GM19455 (cell line): ENCODE data around the gene IL16.

Experiments used
- ATAC-seq: cut with Tn5 transposase; IDR thresholded peaks from one replicate; pipeline ENCODE4 v1.9.1; 2021; ENCODE audit not compliant: unreplicated experiment

Gene IL16

GRCh38 chr15:81174125-81174791 is 22.4 kb upstream of the IL16 start:
- no peak for ATAC-seq

- ATAC-seq, result no peak
Observed at GRCh38 chr15:81174792-81175327, 21.8 kb upstream of the IL16 start.

DNA sequence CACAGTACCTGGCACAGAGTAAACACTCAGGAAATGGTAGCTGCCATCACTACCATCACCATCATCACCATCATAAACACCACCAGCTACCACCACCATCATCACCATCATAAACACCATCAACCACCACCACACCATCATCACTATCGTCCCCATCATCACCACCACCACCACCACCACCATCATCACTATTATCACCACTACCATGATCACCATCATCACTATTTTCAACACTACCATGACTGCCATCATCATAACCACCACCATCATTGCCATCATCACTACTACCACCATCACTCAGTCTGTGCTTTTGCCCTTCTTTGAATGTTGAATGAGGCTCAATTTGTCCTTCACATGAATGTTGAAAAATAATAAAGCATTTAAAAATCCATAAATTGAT is 21.2 kb upstream of the IL16 start:
- no peak for ATAC-seq

DNA sequence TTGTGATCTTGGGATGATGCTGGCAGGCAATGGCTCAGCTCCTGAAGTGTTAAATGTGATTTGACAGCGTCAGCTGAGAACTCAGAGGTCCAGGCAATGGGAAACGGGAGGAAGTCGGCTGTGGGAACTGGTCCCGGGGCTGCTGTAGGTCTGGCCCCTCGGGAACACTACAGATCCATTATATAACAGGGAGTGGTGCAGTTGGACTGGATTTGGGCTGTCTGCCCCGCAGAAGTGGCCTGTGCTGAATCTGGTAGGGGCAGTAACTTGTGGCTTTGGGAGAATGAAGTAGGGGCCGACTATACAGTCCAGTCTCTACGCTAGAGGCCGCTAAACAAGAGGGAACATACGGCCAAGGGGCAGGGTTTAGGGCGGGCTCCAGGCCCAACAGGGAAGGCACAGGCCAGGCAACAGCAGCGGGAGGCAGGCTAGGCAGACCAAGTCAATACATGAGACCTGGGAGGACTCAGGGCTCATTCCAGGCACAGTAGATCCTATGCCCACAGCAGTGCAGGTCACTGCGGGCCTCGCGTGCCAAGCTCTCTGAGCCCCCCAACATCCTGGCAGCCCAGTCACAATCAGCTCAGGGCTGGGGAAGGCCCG is 20.3 kb upstream of the IL16 start:
- ATAC-seq, result no peak

- no peak for ATAC-seq
Observed at GRCh38 chr15:81178365-81178764, 18.3 kb upstream of the IL16 start.

- ATAC-seq, result no peak
Observed at GRCh38 chr15:81181220-81181619, 15.5 kb upstream of the IL16 start.

DNA sequence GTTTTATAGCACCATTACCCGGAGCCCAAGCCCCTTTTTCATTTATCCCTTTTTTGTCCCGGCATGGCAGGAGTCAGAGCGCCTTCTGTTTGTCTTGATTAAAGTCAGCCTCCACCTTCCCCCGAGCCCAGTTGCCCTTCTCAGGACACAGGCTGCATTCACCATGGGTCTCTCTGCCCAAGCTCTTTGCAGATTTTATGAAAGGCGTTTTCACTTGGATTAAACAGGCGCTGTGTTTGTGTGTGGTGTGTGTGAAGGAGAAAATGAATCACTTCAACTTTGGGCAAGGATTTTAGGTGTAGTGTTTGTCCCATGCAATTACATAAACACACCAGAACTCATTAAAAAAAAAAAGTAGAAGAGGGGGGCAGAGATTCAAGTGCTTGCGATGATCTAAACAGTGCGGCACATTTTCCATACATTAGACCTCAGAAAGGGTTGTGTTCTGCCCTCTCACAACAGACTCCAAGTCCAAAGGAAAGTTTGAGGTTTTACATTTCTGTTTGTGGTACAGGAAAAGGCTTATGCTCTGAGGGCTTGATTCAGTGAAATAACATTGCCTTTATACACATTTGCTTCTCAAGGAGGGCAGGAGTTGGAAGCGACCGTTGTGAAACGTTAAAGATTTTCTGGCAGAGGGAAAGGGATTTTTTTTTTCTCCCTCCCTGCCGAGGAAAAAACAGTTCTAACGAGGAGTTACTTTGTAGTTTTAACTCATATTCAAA is 14.5 kb upstream of the IL16 start:
- no peak for ATAC-seq

DNA sequence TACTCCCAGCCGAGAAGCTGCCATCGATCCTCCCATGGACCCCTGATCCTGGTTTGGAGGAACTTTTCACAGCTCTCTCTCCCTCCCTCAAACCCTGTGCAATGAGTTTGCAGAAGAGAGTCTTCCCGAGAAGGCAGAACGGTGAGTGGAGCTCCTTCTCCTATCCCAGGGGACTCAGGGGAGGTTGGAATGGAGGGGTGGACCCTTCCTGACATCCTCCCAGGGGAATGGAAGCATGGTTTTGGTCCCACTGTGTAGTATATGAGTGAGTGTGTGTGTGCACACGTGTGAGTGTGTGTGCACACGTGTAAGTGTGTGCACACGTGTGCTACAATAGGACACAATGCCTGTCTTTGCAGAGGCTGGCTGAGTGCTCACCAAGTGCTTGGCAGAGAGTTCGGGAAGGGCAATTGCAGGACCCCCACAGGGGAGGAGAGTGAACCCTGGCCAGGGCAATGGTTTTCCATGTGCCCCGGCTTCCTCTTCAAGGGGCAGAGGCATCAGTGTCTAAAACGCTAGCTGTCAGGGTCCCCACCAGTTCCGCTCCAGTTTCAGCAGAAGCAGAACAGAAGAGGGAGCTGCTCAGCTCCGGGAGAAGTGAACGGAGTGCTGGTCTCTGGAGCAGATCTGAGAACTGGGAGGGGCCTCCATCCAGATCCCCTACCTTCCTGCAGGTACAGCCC is 13.8 kb upstream of the IL16 start:
- ATAC-seq, result no peak

DNA sequence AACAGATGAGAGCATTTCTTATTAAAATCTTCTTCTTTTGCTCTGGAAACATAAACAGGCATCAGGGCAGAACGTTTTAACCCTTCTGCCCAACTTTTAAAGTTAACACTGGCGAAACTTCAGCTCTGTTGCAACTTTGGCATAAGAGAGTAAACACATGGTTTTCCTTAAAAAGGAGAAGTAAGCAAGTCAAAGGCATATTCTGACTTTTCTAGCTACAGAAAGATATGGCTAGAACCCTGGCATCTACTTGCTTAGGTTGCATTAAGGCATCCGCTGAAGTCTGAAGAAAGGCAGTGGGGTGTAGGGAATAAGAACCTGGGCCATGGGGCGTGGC is 13.3 kb upstream of the IL16 start:
- ATAC-seq, result no peak

DNA sequence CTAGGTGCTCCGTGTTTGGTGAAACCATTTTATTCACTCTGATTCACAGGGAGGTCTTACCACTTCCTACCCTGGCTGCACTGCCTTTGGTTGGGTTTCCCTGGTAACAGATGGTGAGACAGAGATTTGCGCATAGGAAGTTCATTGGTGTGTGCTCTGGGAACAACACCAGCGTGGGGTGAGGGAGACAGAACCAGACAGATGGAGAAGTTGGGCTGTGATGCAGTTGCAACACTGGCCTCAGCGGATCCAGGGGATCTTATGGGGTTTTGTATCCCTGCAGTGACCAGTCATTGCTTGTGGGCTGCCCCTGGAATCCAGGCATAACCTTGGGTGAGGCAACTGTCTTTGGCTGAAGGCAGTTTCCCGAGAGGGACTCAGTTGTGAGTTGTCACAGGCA is 12.5 kb upstream of the IL16 start:
- ATAC-seq, result no peak

- ATAC-seq, result no peak
Observed at GRCh38 chr15:81185631-81186295, 10.9 kb upstream of the IL16 start.

DNA sequence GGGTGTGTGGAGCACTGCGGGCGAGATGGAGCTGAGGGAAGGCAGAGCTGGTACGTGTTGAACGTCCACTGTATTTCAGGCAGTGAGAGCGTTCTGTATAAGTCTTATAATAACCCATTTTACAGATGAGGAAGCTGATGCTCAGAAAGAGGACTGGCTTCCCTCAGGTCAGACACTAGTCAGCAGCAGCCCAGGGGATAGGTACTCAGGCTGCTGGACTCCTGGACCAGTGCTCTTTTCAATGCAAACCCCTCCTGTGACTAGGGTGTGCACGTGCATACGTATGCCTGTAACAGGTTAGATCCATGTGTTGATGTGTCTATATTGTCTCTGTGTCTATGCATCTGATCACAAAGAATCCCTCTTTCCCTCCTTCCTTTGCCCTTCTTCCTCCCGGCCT is 8.3 kb upstream of the IL16 start:
- no peak for ATAC-seq

DNA sequence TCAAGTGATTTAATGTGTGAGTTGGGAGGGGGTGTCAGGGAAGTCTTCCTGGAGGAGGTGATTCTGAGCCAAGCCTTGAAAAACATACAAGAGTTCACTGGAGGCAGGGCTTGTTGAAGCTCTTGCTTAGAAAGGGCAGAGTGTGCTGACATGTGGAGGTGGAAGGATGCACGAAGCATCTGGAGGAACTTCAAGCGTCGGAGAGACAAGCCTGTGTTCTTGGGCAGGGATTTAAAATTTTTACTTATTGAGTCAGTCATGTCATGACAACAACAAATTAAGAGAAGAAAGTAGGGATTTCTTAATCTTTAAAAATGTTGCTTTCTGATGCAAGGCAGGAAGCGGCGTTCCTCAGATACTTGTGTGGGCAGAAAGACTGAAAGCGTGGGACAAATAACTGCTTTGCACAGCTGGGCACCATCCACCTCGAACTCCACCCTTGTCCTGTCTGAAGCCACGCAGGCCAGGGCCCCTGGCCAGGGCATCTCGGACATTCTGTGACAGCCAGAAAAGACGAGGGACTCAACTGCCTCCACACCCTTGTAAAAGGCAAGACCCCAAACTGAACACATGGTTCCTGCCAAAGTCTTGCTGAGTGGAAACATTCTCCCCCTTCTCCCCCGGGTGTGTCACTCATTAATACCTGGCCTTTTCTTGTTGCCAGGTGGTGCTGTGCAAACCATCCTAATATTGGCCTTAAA is 6.9 kb upstream of the IL16 start:
- no peak for ATAC-seq

DNA sequence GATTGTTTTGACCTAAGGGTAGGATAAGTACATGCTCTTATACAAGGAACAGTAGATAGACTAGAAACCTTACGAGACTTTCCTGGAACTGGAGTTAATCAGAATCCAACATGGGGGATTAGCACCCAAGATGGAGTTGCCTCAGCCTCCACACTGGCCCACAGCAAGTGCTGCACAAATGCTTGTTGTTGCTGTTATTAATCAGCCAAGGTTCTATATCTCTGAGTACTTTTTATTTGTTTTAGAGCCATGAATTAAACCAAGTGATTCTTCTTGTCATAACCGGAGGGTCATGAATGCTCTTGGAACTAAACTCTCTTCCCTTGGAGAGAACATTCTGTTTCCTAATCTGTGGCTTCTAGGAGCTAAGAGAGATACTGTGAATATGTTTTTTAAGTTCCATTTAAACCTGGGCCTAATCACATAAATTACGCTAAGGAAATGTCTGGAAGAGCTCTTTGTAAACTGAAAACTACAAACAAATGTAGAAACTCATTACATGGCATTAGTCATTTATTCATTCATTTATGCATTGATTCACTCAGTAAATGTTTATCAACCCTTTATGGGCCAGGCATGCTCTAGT is 5.7 kb upstream of the IL16 start:
- no peak for ATAC-seq

- ATAC-seq, result no peak
Observed at GRCh38 chr15:81191701-81192100, 5.0 kb upstream of the IL16 start.

GRCh38 chr15:81194723-81195122 is 2.0 kb upstream of the IL16 start:
- no peak for ATAC-seq

DNA sequence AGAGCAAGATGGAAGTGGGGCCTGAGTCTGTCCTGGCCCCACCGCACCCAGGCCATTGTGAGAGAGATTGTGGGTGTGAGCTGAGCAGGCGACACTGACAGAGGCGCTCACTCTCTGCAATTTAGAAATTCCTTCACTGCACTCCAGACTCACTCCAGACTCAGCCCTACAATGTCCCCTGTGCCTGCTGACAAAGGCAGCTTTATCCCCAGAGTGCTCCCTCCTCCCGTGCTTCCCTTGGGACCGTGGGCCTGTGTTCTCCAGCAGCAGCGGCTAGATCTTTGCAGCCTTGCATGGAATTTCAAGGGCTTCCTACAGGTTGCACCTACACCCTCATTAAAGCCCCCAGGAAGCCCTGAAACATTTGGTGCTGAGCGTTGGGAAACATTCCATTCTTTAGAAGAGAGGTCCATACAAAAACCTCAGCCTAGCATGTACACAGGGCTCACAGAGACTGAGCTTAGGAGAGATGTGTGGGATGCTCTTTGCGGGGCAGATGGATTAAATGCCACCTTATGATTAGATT is 1.3 kb upstream of the IL16 start:
- ATAC-seq, result no peak

DNA sequence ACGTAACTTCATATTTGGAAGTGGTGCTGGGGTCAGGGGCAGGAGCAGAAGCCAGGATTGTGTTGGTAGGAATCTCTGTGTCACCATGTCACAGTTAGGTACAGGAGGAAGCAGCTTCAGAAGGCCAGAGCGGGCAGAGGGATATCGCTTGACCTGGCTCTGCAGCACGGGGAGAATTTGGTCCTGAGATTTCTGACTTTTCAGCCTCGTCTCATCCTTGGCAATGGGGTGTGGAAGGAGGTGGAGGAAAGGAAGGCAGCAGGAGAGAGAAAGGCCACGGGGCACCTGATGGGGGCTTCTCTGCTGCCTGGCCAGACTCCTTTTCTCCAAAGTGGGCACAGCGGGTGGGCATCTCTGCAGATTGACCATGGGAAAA is 564 bp downstream of the IL16 start:
- ATAC-seq, result no peak

DNA sequence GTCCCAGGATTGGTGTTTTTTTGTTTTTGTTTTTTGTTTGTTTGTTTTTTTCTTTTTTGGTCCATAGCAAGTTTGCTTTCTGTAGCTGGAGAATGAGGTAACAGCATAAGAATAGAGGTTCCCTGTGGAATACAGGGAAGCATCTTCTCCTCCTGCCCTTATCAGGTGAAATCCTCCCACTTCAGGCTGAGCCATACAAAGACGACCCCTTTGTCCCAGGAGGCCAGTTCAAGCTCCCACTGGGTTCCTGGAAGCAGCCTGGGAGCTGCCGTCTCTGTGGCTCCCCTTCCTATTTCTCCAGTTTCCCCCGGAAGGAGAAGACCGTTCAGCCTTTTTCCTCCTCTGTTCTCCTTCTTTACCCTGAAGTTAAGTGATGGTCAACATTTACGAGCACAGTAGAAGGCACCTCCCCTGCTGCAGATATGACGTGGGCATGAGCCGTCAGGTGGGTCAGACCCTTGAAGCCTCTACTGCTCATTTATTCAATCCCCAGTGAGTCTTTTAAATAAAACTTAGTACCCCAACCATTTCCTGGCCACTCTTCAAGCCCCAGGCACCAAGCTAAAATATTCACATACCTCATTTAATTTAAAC is 1.1 kb downstream of the IL16 start:
- ATAC-seq, result no peak
